Activated T-helper 1 cell treated with anti-CD3 and anti-CD28 coated beads, Interleukin-12 subunit alpha, Interleukin-12 subunit beta, Interleukin-2, Interleukin-4 antibody, amounts not matched to agents 30 ng/mL and 10 ng/mL and 1 ng/mL, durations not matched to agents 14 hours and 24 hours and 36 hours (primary cell): Measurements from ENCODE around the gene LRP1. TPM values are rescaled to one million over a fixed set of nuclear protein-coding genes. Genes with fewer than 3 reads are reported as not detected.

Source experiments
- DNase-seq: peaks from one replicate; pipeline ENCODE4 v3.0.0; 2021; ENCODE audit warnings: low spot score
- H3K27ac Mint-ChIP-seq: one replicate; pipeline ENCODE4 v1.8.0; 2021; ENCODE audit warnings: mild to moderate bottlenecking, mixed read lengths
- H3K27me3 Mint-ChIP-seq: one replicate; pipeline ENCODE4 v1.8.0; 2022; ENCODE audit warnings: mild to moderate bottlenecking, moderate library complexity, mixed read lengths; ENCODE audit not compliant: insufficient read depth
- H3K36me3 Mint-ChIP-seq: one replicate; pipeline ENCODE4 v1.8.0; 2021; ENCODE audit warnings: low read depth, mixed read lengths
- H3K4me1 Mint-ChIP-seq: one replicate; pipeline ENCODE4 v1.8.0; 2021; ENCODE audit warnings: low read depth, mixed read lengths
- H3K4me3 Mint-ChIP-seq: one replicate; pipeline ENCODE4 v1.8.0; 2021; ENCODE audit warnings: mild to moderate bottlenecking, moderate library complexity, mixed read lengths
- H3K9me3 Mint-ChIP-seq: one replicate; pipeline ENCODE4 v1.8.0; 2021; ENCODE audit warnings: mixed read lengths
- intact Hi-C: fragments of 100-400 bp; cut with micrococcal nuclease; formaldehyde crosslinking; loops from one replicate; pipeline ENCODE4 v1.15.1; 2024
- total RNA-seq: library from RNA; stranded (reverse); gene quantifications from 2 replicates; pipeline ENCODE4 v1.2.3, GENCODE V29; 2022

LRP1 gene
- total RNA-seq, 1 donor from 2014 or later: 0.26 TPM

DNA sequence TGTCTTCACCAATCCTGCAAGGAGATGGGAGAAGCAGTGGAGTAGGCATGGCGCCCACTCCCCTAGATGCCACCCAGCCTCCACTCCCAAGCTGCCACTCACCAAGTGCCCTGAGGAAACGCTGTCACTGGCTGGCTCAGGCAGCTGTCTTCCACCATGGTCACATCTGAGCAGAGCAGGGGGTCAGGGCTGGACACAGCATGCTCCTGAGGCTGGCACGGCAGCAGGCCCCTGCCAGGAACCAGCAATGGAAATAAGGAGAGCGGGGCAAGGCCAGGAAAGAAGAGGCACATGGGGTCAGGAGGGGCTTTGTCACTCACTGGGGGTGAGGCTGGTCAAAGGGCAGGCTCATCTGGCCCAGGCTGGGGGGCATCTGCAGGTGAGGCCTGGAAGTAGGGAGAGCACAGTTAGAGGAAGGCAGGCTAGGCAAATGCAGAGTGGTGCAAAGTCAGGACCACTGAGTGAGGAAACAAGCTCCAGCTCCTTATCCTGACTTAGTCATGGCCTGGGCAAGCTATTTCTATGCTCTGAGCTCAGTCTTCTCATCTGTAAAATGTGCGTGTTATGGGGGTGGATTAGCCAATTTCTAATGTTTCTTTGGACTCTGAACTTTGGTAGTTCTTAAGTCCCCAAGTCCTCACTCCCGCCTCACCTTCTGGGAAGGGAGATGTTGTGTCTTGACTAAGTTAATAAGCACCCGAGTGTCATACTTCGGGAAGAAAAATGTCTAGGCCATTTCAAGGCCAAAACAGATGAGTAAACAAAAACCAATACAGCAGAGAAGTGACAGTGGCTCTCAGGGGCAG, 31.3 kb upstream of the LRP1 start:
- Mint-ChIP-seq H3K27ac (peak overlapping the region; percentile 50), H3K4me1 (peaks cover 46% of the 10 kb centered on the region), H3K27me3 (peaks cover 2% of the 10 kb centered on the region), H3K9me3 (no peaks in the 10 kb centered on the region), H3K4me3 (no peak overlapping the region), H3K36me3 (peaks cover 60% of the 10 kb centered on the region)
- no peak for DNase-seq
- intact Hi-C loops: no loop called here

DNA sequence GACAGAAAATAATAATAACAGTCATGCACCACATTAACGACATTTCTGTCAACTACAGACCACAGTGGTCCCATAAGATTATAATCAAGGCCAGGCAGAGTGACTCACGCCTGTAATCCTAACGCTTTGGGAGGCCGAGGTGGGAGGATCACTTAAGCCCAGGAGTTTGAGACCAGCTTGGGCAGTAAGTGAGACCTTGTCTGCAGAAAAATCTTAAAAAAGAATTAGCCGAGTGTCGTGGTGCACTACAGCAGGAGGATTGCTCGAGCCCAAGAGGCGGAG, 30.8 kb upstream of the LRP1 start:
- peaks cover 57% of the 10 kb centered on the region for H3K36me3 Mint-ChIP-seq

DNA sequence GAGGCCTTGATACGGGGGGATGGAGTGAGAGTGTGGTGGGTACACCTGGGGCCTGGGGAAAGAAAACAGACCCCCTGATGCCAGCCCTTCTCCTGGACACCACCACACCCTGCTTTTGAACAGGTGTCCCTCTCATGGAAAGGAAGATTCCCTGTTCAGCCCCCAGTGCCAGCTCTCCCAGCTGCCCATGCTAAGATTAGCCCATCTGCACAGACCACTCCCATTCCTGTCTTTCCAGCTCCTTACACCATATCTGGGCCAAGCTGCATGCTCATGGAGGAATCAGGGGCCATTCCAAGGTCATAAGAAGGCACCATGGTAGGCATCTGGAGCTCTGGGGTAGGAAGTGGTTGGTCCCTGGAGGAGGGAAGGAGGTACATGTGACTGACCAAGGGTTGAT, 29.7 kb upstream of the LRP1 start:
- Mint-ChIP-seq H3K27me3 (peaks cover 2% of the 10 kb centered on the region), H3K4me1 (peaks cover 30% of the 10 kb centered on the region), H3K27ac (peak overlapping the region; percentile 11), H3K4me3 (no peak overlapping the region), H3K9me3 (no peaks in the 10 kb centered on the region), H3K36me3 (peaks cover 51% of the 10 kb centered on the region)
- intact Hi-C loops: no loop called here
- DNase-seq: no peak

More for the DNA sequence above, 30.8 kb upstream of the LRP1 start:
- no peak for DNase-seq
- Mint-ChIP-seq H3K27me3 (peaks cover 2% of the 10 kb centered on the region), H3K9me3 (no peaks in the 10 kb centered on the region), H3K4me3 (no peak overlapping the region), H3K4me1 (peaks cover 40% of the 10 kb centered on the region), H3K27ac (no peak overlapping the region)
- intact Hi-C loops: no loop called here

DNA sequence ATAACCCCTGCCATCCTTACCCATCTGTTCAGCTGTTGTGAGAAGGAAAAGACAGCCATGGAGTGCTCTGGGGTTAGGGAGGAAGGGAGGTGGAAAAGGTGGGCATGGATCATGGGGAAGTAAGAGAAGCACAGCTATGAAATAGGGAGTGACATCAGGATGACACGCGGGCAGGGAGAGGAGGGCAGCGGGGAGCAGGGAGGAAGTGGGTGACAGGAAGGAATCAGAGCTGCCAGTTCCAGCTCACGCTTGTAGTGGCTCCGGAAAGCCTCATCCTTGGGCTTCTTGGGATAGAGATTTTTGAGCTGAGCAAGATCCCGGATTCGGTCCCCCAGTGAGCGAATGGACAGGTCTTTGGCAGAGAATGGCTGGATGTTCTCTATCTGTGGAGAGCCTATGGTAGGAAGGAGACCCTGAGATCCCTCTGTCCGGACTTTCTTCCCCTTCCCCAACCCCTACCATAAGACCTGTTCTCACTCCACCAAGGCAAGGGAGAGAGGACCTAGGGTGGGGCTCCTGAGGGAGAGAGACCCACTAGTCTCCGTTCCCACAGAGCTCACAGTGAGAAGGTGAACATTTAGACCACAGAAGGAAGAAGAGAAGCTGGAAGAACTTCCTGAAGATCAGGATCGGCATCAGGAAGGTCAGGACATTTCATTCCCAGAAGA, 29.1 kb upstream of the LRP1 start:
- Mint-ChIP-seq H3K36me3 (peaks cover 54% of the 10 kb centered on the region), H3K4me1 (peaks cover 23% of the 10 kb centered on the region), H3K9me3 (no peaks in the 10 kb centered on the region), H3K27me3 (peaks cover 2% of the 10 kb centered on the region), H3K4me3 (no peak overlapping the region), H3K27ac (peak overlapping the region; percentile 45)
- no peak for DNase-seq
- intact Hi-C loops: no loop called here

DNA sequence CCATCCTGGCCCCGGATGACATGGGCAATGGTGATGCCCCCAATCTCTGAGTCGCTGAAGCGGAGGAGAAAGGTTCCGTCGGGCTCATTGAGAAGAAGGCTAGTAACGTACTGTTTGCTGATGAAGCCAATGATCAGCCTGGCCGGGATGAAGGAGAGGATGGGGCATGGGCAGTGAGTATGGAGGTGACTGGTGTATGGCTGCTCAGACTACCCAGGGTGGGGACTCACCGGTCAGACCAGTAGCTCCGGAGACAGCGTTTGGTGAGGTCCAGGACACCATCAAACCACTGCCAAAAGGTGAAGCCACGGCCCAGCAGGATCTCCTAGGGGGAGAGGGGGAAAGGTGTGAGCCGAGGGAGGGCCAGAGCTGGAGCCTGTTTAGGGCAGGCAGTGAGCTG, 28.5 kb upstream of the LRP1 start:
- Mint-ChIP-seq H3K27me3 (no peaks in the 10 kb centered on the region), H3K4me3 (no peak overlapping the region), H3K27ac (no peak overlapping the region), H3K4me1 (peaks cover 18% of the 10 kb centered on the region), H3K9me3 (no peaks in the 10 kb centered on the region), H3K36me3 (peaks cover 56% of the 10 kb centered on the region)
- no peak for DNase-seq
- intact Hi-C loops: no loop called here

DNA sequence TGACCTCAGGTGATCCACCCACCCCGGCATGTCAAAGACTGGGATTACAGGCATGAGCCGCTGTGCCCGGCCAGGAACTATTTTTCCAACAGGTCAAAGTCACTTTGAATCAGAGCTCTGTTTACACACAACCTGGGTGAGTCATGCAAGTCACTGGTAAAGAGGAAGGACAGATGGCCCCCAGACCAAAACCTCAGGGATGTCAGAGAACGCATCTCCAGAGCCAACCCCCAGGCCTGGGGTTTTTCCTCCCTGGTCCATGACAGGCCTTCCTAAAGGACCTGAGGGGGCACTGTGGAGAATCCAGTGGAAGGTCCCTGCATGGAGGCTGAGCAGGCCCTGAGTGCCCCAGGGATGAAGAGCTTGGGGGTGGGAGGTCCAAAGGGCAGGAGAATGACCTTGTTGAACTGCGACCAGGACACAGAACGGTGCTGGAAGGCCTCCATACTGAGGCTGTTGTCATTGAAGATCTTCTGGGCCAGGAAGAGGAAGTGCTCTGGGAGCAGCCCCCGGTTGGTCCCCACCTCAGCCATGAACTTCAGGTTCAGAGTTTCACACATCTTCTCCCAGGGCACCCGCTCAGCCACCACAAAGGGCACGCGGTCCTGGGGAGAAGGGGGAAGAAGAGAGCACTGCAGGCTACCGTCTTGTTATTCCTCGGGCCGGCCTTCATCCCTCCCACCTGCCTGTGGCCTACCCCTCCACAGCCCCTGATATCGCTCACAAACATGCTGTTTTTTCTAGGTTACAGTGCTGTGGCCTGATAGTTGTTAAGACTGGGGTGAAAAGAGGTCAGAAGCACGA, 26.2 kb upstream of the LRP1 start:
- Mint-ChIP-seq H3K9me3 (no peaks in the 10 kb centered on the region), H3K36me3 (peaks cover 56% of the 10 kb centered on the region), H3K4me3 (no peak overlapping the region), H3K4me1 (peaks cover 7% of the 10 kb centered on the region), H3K27ac (no peak overlapping the region), H3K27me3 (no peaks in the 10 kb centered on the region)
- no peak for DNase-seq
- intact Hi-C loops: no loop called here

DNA sequence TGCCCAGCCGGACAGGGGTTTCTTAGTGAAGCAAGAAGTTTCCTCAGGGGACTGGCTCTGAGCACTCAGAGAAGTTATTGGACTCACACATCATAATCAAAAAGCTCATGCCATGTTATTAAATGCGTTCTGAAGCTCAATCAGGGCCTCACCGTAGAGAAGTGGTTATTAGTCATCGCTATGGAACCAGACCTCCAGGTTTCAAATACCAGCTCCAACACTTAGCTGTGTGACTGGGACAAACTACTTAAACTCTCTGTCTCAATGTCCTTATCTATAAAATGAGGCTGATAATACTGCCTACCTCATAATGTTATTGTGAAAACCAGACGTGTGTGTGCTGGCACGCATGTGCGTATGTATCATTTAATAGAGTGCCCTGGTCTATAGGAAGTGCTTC, 24.4 kb upstream of the LRP1 start:
- peaks cover 51% of the 10 kb centered on the region for H3K36me3 Mint-ChIP-seq
- no peak overlapping the region for H3K27ac Mint-ChIP-seq
- no peaks in the 10 kb centered on the region for H3K9me3 Mint-ChIP-seq
- H3K27me3 Mint-ChIP-seq: no peaks in the 10 kb centered on the region
- H3K4me1 Mint-ChIP-seq: peaks cover 18% of the 10 kb centered on the region
- intact Hi-C loops: no loop called here
- DNase-seq: no peak
- H3K4me3 Mint-ChIP-seq: no peak overlapping the region

DNA sequence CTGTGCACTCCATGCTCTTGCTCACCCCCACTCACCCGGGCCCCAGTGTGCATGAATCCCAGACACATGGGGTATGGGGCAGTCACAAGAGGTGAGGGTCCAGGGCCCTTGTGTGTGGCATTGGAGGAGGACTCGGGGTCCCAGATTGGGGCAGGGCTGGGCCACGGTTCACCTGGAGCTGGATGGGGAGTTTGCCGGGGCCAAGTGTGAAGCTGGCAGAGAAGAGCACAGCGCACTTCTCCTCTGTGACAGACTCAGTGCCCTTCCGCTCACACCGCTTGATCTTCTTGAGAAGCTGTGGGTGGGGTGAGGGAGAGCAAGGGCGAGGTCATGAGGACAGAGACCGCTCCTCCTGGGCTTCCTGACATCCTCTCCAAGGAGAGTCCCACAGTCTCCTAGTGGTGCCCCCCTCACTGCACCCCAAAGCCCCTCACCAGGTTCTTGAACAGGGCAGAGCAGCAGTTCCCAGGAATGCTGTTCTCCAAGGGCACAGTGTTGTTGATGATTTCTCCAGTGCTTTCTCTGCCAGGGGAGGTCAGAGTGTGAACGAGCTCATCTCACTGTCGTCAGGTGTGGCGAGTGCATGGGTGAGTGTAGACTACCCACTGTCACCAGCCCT, 23.9 kb upstream of the LRP1 start:
- DNase-seq: no peak
- Mint-ChIP-seq H3K9me3 (no peaks in the 10 kb centered on the region), H3K27ac (no peak overlapping the region), H3K27me3 (no peaks in the 10 kb centered on the region), H3K4me1 (peaks cover 21% of the 10 kb centered on the region), H3K36me3 (peaks cover 47% of the 10 kb centered on the region), H3K4me3 (no peak overlapping the region)
- intact Hi-C loops: no loop called here

DNA sequence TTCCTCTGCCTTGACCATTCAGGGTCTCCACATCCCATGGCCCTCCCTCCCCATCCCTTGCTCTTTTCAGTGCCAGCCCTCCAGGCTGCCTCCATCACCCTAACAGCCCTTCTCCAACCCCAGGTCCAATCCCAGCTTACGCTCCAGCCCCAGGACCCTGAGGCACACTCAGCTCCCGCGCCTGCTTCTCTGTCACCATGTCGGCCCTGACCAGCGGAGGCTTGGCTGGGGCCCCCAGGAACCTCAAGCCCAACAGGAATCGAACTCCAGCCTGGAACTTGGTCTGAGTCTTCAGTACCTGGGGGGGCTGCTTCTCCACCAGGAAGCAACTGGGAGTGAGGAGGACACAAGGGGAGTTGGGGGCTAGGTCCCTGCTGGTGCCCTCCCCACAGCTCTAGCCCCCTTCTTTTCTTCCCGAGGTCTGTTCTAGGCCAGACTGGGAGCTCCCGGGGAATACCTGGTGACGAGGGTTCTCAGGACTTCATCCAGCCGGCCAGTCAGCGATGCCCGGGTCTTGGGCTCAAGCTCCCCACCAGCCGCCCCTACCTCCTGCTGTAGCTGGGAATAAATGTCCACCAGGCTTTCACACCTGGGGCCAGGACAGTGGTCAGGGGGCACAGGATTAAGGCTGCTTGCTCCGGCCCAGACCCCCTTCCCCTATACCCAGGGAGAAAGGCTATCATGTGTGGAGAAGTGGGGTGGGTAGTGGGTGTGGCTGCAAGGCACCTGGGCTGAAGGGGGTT, 23.1 kb upstream of the LRP1 start:
- Mint-ChIP-seq H3K4me3 (no peak overlapping the region), H3K27me3 (no peaks in the 10 kb centered on the region), H3K4me1 (peaks cover 29% of the 10 kb centered on the region), H3K27ac (no peak overlapping the region), H3K36me3 (peaks cover 44% of the 10 kb centered on the region), H3K9me3 (no peaks in the 10 kb centered on the region)
- intact Hi-C loops: no loop called here
- DNase-seq: no peak

DNA sequence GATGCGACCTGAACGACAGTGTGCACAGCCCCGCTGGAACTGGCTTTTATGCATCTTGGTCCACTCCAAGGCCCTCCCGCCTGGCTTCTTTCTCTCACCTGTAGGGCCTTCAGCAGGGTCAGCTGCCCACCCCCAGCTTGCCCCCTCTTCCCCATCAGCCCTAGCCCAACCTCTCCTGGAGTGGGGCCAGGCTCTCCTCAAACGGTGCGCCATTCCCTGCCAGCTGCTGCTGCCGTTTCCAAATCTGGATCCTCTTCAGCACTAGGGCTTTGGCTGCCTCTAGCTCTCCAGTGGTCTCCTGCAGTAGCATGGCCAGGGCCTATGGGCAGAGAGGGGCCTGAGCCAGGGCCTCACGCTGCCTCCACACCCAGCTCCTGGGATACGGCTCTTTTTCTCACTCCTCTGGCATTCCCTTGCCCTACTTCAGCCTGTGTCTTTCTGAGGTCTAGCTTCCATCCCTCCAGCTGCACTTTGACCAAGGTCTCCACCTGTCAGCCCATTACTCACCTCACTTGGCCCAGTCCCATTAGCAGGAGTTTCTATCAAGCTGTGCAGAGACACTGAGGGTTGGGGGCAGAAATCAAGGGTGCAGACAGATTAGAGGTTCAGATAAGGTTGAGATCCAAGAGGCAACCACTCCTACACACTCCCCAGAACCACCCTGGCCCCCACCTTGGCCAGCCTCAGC, 22.1 kb upstream of the LRP1 start:
- Mint-ChIP-seq H3K27me3 (no peaks in the 10 kb centered on the region), H3K36me3 (peaks cover 43% of the 10 kb centered on the region), H3K27ac (peak overlapping the region; percentile 53), H3K9me3 (no peaks in the 10 kb centered on the region), H3K4me3 (no peak overlapping the region), H3K4me1 (peaks cover 34% of the 10 kb centered on the region)
- intact Hi-C loops: no loop called here
- DNase-seq: no peak

DNA sequence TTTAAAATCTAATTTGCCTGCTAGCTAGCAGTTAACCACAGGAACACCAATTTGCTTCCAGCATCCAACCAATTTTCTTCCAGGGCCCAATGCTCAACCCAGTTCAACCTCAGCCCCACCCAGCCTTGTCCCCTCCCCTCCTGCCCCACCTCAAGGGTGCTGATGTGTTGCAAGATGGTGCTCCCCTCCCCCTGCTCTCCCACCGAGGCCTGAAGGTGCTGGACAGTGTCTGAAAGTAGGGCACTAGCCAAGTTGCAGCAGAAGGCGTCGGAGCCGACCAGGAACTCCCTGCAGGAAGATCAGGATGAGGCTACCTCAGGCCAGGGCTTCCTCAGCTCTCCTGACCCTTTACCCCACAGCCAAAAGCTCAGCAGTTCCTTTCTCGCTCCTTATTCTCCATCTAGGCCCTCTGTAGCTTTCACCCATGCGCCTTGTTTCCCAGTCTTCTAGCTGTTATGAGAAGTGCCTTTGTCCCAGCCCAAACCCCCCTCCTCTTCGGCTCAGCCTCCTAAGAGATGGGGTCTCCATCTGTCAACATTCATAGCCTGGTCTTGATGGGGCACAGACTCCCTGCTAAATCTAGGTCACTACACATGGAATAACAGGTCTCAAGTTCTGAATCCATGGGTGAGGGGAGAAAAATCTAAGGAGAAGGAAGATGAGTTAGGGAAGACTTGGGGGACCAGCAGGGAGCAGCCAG, 20.7 kb upstream of the LRP1 start:
- no peaks in the 10 kb centered on the region for H3K27me3 Mint-ChIP-seq
- H3K4me1 Mint-ChIP-seq: peaks cover 47% of the 10 kb centered on the region
- peaks cover 40% of the 10 kb centered on the region for H3K36me3 Mint-ChIP-seq
- H3K9me3 Mint-ChIP-seq: no peaks in the 10 kb centered on the region
- intact Hi-C loops: no loop called here
- no peak for DNase-seq
- H3K27ac Mint-ChIP-seq: no peak overlapping the region
- H3K4me3 Mint-ChIP-seq: peak overlapping the region; percentile 5
